Activated CD8-positive, alpha-beta T cell treated with anti-CD3 and anti-CD28 coated beads for 36 hours (primary cell): Measurements from ENCODE around the gene LY6G5B. TPM values are rescaled to one million over a fixed set of nuclear protein-coding genes. Genes with fewer than 3 reads are reported as not detected.

Experiments
- ATAC-seq: fragments of 200-7000 bp; cut with Tn5 transposase; one replicate; pipeline ENCODE4 v1.10.0; 2021; ENCODE audit warnings: mild to moderate bottlenecking, moderate library complexity
- CTCF ChIA-PET: fragments of 350-600 bp; sonication (Branson Sonifier 250); formaldehyde crosslinking; loops from one replicate; lab custom pipeline; 2021; ENCODE audit warnings: antibody characterized with exemption; lab: Charles Lee
- POLR2A ChIA-PET: fragments of 350-600 bp; sonication (Branson Sonifier 250); formaldehyde crosslinking; loops from one replicate; lab custom pipeline; 2021; ENCODE audit warnings: antibody characterized with exemption; lab: Charles Lee
- DNase-seq: peaks from one replicate; pipeline ENCODE4 v3.0.0-alpha.2; 2020
- H3K27ac Mint-ChIP-seq: one replicate; pipeline ENCODE4 v1.8.0; 2021; ENCODE audit warnings: mild to moderate bottlenecking, mixed read lengths
- H3K27me3 Mint-ChIP-seq: one replicate; pipeline ENCODE4 v1.8.0; 2021; ENCODE audit warnings: mixed read lengths
- H3K36me3 Mint-ChIP-seq: one replicate; pipeline ENCODE4 v1.8.0; 2021; ENCODE audit warnings: low read depth, mixed read lengths
- H3K4me1 Mint-ChIP-seq: one replicate; pipeline ENCODE4 v1.8.0; 2021; ENCODE audit warnings: low read depth, mixed read lengths
- H3K4me3 Mint-ChIP-seq: one replicate; pipeline ENCODE4 v1.8.0; 2021; ENCODE audit warnings: mild to moderate bottlenecking, moderate library complexity, mixed read lengths
- H3K9me3 Mint-ChIP-seq: one replicate; pipeline ENCODE4 v1.8.0; 2021; ENCODE audit warnings: mixed read lengths
- CTCF ChIP-seq: fragments of 200-600 bp; IDR thresholded peaks from one replicate; pipeline ENCODE4 v1.8.0; 2022; ENCODE audit warnings: antibody characterized with exemption, mild to moderate bottlenecking
- intact Hi-C: fragments of 100-400 bp; cut with micrococcal nuclease; formaldehyde crosslinking; loops from one replicate; pipeline ENCODE4 v1.10.0; 2022
- total RNA-seq, 2 experiments: library from RNA; stranded (reverse); gene quantifications; one replicate each; pipeline ENCODE4 v1.2.3, GENCODE V29; 2021

Gene LY6G5B
- total RNA-seq, 2 experiments from 2014 or later: 14.7 to 16.1 TPM

GRCh38 chr6:31658158-31658688, 11.6 kb upstream of the LY6G5B start:
- DNase-seq: no peak
- no peak for TF ChIP-seq CTCF
- H3K27me3 Mint-ChIP-seq: no peaks in the 10 kb centered on the region
- peaks cover 62% of the 10 kb centered on the region for H3K36me3 Mint-ChIP-seq
- intact Hi-C loops: no loop called here
- no peak for ATAC-seq
- H3K4me3 Mint-ChIP-seq: peak overlapping the region; percentile 98
- H3K4me1 Mint-ChIP-seq: peaks cover 70% of the 10 kb centered on the region
- H3K9me3 Mint-ChIP-seq: no peaks in the 10 kb centered on the region
- H3K27ac Mint-ChIP-seq: peak overlapping the region; percentile 85
- POLR2A ChIA-PET: interaction anchor here (1.0 to 2.2 kb wide), 2 partner anchors 45 to 172 kb away, joined by 3 to 5 read pairs; partner anchors contain the start of gene ABHD16A
- CTCF ChIA-PET: interaction anchor here (1.0 to 1.3 kb wide), 2 partner anchors 107 to 113 kb away, joined by 3 read pairs; no protein-coding TSS in a partner anchor

GRCh38 chr6:31658983-31659648, 10.7 kb upstream of the LY6G5B start:
- Mint-ChIP-seq H3K9me3 (no peaks in the 10 kb centered on the region), H3K27me3 (no peaks in the 10 kb centered on the region), H3K27ac (peak overlapping the region; percentile 95), H3K36me3 (peaks cover 71% of the 10 kb centered on the region), H3K4me3 (peak overlapping the region; percentile 98), H3K4me1 (peaks cover 75% of the 10 kb centered on the region)
- no peak for TF ChIP-seq CTCF
- ChIA-PET POLR2A (interaction anchor here (0.9 to 2.2 kb wide), 4 partner anchors 8 to 79 kb away, joined by 3 to 5 read pairs (median 4); partner anchors contain the start of gene ABHD16A), CTCF (no interaction called here)
- DNase-seq (no peak), ATAC-seq (no peak)
- intact Hi-C loops: no loop called here

GRCh38 chr6:31659649-31660380, 10.0 kb upstream of the LY6G5B start:
- Mint-ChIP-seq H3K9me3 (no peaks in the 10 kb centered on the region), H3K27ac (peak overlapping the region; percentile 95), H3K4me1 (peaks cover 81% of the 10 kb centered on the region), H3K4me3 (peak overlapping the region; percentile 98), H3K27me3 (no peaks in the 10 kb centered on the region), H3K36me3 (peaks cover 78% of the 10 kb centered on the region)
- ATAC-seq (peak; percentile 71), DNase-seq (peak; percentile 57)
- ChIA-PET POLR2A (interaction anchor here (0.9 to 8.5 kb wide), 8 partner anchors 7 to 180 kb away, joined by 3 to 160 read pairs (median 3); partner anchors contain the start of genes APOM, BAG6 and NCR3), CTCF (interaction anchor here (1.0 kb wide), 1 partner anchor 170 kb away, joined by 4 read pairs; no protein-coding TSS in a partner anchor)
- intact Hi-C loops: loop anchor here (10.0 kb wide), 2 partner anchors 115 to 175 kb away; partner anchors contain the start of genes ATP6V1G2, DDX39B and NFKBIL1
- TF ChIP-seq CTCF: no peak

- Mint-ChIP-seq H3K4me3 (peak within 1 kb of the TSS; percentile 98), H3K27ac (peak within 1 kb of the TSS; percentile 95), H3K9me3 (no peaks in the 10 kb centered on the region), H3K4me1 (peaks cover 77% of the 10 kb centered on the region), H3K36me3 (peaks cover 76% of the 10 kb centered on the region), H3K27me3 (no peaks in the 10 kb centered on the region)
- TF ChIP-seq CTCF: no peak
- intact Hi-C loops: loop anchor here (10.0 kb wide), 2 partner anchors 116 to 174 kb away; partner anchors contain the start of genes ATP6V1G2, DDX39B and NFKBIL1
- POLR2A ChIA-PET: interaction anchor here (0.7 to 8.5 kb wide), 16 partner anchors 8 to 311 kb away, joined by 3 to 160 read pairs (median 4); partner anchors contain the start of genes ABHD16A, APOM, BAG6 and DDX39B
- ATAC-seq: peak; percentile 49
- CTCF ChIA-PET: interaction anchor here (1.0 to 1.8 kb wide), 6 partner anchors 7 to 169 kb away, joined by 3 to 5 read pairs (median 4); partner anchors contain the start of gene BAG6
- peak; percentile 86 for DNase-seq
Measured at GRCh38 chr6:31660381-31661261, 9.2 kb upstream of the LY6G5B start, which contains the start of gene C6orf47. Gene C6orf47, minus strand, starts transcription at chr6:31660778. Its CDS starts 831 bp downstream, at chr6:31659947.
